ENCODE results near the gene ACBD4.

DNA sequence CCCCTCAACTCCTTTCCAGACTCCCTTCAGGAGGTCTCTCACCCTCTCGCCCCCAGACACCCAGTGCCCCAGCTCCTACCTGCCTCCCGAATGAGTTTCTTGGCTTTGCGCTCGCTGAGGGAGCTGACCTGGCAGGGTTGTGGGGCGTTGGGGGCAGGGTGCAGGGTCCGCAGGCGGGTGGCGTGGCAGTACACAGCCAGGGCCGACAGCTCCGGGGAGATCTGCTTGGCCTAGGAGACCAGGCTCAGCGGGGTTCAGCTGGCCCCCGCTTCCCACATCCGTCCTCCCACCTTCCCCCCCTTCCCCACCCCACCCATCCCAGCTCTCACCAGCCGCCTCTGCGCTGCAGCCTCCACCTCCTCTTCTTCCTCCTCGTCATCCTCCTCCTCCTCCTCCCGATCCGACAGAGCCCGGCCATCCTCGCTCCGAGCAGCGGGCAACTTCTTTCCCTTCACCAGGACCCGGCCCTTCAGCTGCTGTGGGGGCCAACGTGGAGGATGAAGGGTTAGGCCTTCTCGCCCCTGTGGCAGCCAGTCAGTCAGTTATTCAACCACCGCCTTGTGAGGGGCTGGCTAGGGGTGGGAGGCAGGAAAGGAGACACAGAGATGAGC, 20.4 kb upstream of the ACBD4 start:
- TF ChIP-seq EZH2 (IDR thresholded peaks at IDR 0.05; ENCODE audit: insufficient read depth, poor library complexity, severe bottlenecking) (no peak), EZH2phosphoT487 (IDR thresholded peaks at IDR 0.05; ENCODE audit: insufficient read depth, low read depth) (no peak)

Data from GM23248 (cell line).